A549 (cell line): ENCODE measurements around the gene CASQ1.

Source experiments
- CTCF ChIP-seq: fragments of >200 bp; sonication (Bioruptor Twin); formaldehyde crosslinking; IDR thresholded peaks from 3 replicates; pipeline ENCODE4 v1.5.1; 2016
- RFX5 ChIP-seq: fragments of 450-650 bp; IDR thresholded peaks from 2 replicates; pipeline ENCODE4 v1.7.1; 2014; ENCODE audit warnings: antibody characterized with exemption, mild to moderate bottlenecking, moderate library complexity
- USF2 ChIP-seq: fragments of 450-650 bp; IDR thresholded peaks from 2 replicates; pipeline ENCODE4 v1.6.1; 2014; ENCODE audit warnings: antibody characterized with exemption

DNA sequence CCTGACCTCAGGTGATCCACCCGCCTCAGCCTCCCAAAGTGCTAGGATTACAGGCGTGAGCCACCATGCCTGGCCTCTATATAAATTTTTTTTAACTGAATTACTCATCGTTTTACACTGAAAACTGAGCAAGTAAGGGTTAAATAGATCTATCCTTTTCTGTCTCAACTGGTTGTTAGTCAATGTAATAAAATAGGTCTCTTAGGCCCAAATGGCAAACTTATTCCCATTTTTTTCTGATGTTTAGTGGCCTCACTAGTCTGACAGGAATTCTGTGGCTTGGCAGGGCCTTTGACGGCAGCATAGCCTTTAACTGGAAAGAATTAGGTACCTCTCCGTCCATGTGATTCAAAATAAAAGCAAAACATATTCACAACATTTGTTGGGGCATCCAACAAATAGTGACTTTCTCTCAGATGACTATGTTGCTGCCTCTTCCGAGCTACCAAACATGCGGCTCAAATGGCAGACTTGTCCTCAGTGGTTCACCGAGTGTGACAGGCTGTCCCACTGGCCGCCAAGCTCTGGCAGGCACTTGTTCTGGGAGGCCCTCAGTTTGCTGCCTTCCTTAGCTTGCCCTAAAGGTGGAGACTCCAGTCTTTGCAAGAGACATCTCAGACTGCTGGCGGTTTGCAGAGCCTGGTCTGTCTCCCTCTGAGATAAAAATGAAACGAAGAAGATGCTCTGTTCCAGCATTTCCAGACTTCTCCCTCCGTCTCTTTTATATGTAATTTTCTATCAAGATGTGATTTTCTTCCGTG, 21.6 kb upstream of the CASQ1 start:
- TF ChIP-seq USF2 (no peak), RFX5 (no peak), CTCF (no peak)
